Breast epithelium (tissue), 3 donors: ENCODE data around the gene ENPP6.

Experiments used
- CTCF ChIP-seq, 3 donors: fragments of 450-650 bp; IDR thresholded peaks; one replicate each; pipeline ENCODE4 v1.5.1; 2016 to 2017; ENCODE audit warnings: antibody characterized with exemption in 3 of 3, mild to moderate bottlenecking in 3 of 3, moderate library complexity in 3 of 3
- POLR2A ChIP-seq: fragments of 450-650 bp; IDR thresholded peaks from one replicate; pipeline ENCODE4 v1.6.1; 2016; ENCODE audit warnings: antibody characterized with exemption, mild to moderate bottlenecking, moderate library complexity

GRCh38 chr4:184200296-184200695 is 17.4 kb downstream of the ENPP6 start:
- no peak for TF ChIP-seq POLR2A
- no peak for TF ChIP-seq CTCF (IDR thresholded peaks at IDR 0.05)
